Thyroid gland (tissue), 4 donors: ENCODE data around the gene DDX42.

Experiments used
- CTCF ChIP-seq, 6 experiments: fragments of 200-600 bp in 3 of 6; fragments of 450-650 bp in 3 of 6; sonication (generic) in 3 of 6; IDR thresholded peaks; one replicate each; pipeline ENCODE4 v1.5.1; 2016 to 2019; ENCODE audit warnings: antibody characterized with exemption in 6 of 6, mild to moderate bottlenecking in 2 of 6, inconsistent platforms in 1 of 6, moderate library complexity in 1 of 6
- POLR2A ChIP-seq, 2 donors: fragments of 450-650 bp; IDR thresholded peaks; one replicate each; pipeline ENCODE4 v1.6.1; 2017; ENCODE audit warnings: antibody characterized with exemption in 2 of 2, mild to moderate bottlenecking in 2 of 2, moderate library complexity in 1 of 2

- TF ChIP-seq CTCF (IDR thresholded peaks at IDR 0.05), result no peak
- TF ChIP-seq POLR2A (IDR thresholded peaks at IDR 0.05), result no peak
These were observed 79.3 kb downstream of the DDX42 start for GRCh38 chr17:63853260-63853659.
